HG03064 (cell line): ENCODE data around the gene RFC5.
"Not testable (repeated sequence)": the region's sequence is repeated elsewhere in the genome, so short reads cannot be mapped to it uniquely, and the experiment has no call there.

Experiments used
- ATAC-seq: cut with Tn5 transposase; IDR thresholded peaks from one replicate; pipeline ENCODE4 v1.9.1; 2021; ENCODE audit warnings: low read depth; ENCODE audit not compliant: unreplicated experiment

Gene RFC5

DNA sequence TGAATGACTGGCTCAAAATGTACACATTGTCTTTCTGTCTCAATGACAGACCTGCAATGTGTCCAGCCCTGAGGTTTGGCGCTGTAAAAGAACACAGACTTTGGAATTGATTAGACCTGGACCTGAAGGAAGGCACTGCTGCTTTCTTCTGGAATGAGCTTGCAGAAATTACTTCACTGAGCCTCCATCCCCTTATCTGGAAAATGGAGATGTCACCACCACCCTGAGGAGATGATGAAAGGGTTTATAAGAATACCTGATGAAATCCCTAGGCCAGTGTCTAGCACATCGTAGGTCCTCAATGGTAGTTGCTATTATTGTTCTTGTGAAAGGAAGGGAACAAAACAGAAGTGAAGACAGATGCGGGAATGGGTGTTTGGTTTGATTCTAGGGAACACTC lies 54.1 kb downstream of the RFC5 start:
- no peak for ATAC-seq

DNA sequence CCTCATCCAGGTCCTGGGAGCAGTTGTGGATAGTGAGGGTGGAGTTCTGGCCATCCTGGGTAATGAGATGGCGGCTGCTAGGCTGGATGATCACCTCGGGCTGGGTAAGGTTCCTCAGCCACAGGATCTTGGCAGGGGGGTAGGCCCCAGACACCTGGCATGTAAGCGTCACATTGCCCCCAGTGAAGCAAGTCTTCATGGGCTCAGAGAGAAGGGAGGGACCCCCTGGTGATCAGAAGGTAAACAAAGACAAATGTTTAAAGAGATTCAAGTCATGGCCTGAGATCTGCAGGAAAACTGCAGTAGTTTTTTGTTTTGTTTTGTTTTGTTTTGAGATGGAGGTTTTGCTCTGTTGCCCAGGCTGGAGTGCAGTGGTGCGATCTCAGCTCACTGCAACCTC lies 57.3 kb downstream of the RFC5 start:
- ATAC-seq: no peak

DNA sequence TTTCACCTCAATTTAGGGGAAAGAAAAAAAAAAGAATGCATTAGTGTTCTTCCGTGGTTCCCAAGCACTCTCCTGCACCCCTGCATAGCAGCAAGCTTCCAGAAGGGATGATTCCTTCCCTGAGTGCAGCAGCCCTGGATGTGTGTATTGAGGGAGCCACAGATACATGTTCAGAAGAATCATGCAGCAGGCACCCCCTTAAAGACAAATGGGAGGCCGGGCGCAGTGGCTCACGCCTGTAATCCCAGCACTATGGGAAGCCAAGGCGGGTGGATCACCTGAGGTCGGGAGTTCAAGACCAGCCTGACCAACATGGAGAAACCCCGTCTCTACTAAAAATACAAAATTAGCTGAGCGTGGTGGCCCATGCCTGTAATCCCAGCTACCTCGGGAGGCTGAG lies 65.0 kb downstream of the RFC5 start:
- not testable (repeated sequence) for ATAC-seq
